Measurements from ENCODE around the gene CFAP52.
A peak's percentile ranks its signal among the peaks of the same experiment; 100 is the strongest.
"Not testable (repeated sequence)": the region's sequence is repeated elsewhere in the genome, so short reads cannot be mapped to it uniquely, and the experiment has no call there.

The CFAP52 gene

GRCh38 chr17:9553596-9553995, 22.8 kb upstream of the CFAP52 start (continued):
- TF ChIP-seq GLIS2 (tag by site-specific recombination; IDR thresholded peaks at IDR 0.05) (no peak), ZNF24 (tag by site-specific recombination; IDR thresholded peaks at IDR 0.05) (no peak), OSR2 (tag by site-specific recombination; IDR thresholded peaks at IDR 0.05) (no peak), ZBTB26 (tag by site-specific recombination; optimal IDR thresholded peaks at IDR 0.05) (no peak), HOXD13 (CRISPR knock-in tag; IDR thresholded peaks at IDR 0.05; ENCODE audit: borderline replicate concordance) (no peak)

DNA sequence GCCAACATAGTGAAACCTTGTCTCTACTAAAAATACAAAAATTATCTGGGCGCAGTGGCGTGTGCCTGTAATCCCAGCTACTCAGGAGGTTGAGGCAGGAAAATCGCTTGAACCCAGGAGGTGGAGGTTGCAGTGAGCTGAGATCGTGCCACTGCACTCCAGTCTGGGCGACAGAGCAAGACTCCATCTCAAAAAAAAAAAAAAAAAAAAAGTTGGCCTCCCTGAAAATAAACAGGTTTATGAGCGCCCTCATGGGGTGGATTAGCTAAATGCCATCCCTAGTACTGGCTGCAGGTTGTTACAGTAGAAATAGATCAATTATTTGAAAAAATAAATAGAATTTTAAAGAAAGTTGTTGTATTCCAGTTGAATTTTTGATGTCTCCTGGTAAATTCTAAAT, 21.7 kb upstream of the CFAP52 start:
- not testable (repeated sequence) for H3K4me3 ChIP-seq (ENCODE audit: low read depth, low read length); H3K9me3 ChIP-seq (ENCODE audit: control insufficient read depth, insufficient read depth, low read depth, low read length); H3K27ac ChIP-seq (ENCODE audit: extremely low read depth, low read depth, low read length); H3K36me3 ChIP-seq (ENCODE audit: control insufficient read depth in 2 of 2, insufficient read depth in 1 of 2, low read length in 2 of 2); H3K4me1 ChIP-seq (ENCODE audit: control insufficient read depth, insufficient read depth, low read length)
- CTCF ChIA-PET: interaction anchor here (0.6 to 2.3 kb wide), 24 partner anchors 10 to 1600 kb away, joined by 3 to 11 read pairs (median 4); partner anchors contain the start of genes CFAP52 and STX8
- POLR2A ChIA-PET: interaction anchor here (0.6 kb wide), 1 partner anchor 452 kb away, joined by 3 read pairs; no protein-coding TSS in a partner anchor
- TF ChIP-seq, protein P1, sequence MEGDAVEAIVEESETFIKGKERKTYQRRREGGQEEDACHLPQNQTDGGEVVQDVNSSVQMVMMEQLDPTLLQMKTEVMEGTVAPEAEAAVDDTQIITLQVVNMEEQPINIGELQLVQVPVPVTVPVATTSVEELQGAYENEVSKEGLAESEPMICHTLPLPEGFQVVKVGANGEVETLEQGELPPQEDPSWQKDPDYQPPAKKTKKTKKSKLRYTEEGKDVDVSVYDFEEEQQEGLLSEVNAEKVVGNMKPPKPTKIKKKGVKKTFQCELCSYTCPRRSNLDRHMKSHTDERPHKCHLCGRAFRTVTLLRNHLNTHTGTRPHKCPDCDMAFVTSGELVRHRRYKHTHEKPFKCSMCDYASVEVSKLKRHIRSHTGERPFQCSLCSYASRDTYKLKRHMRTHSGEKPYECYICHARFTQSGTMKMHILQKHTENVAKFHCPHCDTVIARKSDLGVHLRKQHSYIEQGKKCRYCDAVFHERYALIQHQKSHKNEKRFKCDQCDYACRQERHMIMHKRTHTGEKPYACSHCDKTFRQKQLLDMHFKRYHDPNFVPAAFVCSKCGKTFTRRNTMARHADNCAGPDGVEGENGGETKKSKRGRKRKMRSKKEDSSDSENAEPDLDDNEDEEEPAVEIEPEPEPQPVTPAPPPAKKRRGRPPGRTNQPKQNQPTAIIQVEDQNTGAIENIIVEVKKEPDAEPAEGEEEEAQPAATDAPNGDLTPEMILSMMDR (tag by site-specific recombination; IDR thresholded peaks at IDR 0.05): peak; percentile 60
- TF ChIP-seq ZNF600 (tag by site-specific recombination; IDR thresholded peaks at IDR 0.05) (peak; percentile 42; the same call in 1 of the 2 replicates), SP7 (tag by site-specific recombination; IDR thresholded peaks at IDR 0.05) (0 out of 2 replicates have a peak, but pooled peaks have one; percentile 13), ZNF2 (tag by site-specific recombination; IDR thresholded peaks at IDR 0.05) (0 out of 2 replicates have a peak, but pooled peaks have one; percentile 32), KLF17 (tag by site-specific recombination; IDR thresholded peaks at IDR 0.05) (peak; percentile 64; the same call in 1 of the 2 replicates), ZNF335 (tag by site-specific recombination; conservative IDR thresholded peaks at IDR 0.05) (0 out of 2 replicates have a peak, but pooled peaks have one; percentile 23), ZNF654 (tag by site-specific recombination; IDR thresholded peaks at IDR 0.05; ENCODE audit: low read depth) (peak; percentile 89), ZNF121 (tag by site-specific recombination; IDR thresholded peaks at IDR 0.05) (0 out of 2 replicates have a peak, but pooled peaks have one; percentile 50)
- TF ChIP-seq, protein P2, sequence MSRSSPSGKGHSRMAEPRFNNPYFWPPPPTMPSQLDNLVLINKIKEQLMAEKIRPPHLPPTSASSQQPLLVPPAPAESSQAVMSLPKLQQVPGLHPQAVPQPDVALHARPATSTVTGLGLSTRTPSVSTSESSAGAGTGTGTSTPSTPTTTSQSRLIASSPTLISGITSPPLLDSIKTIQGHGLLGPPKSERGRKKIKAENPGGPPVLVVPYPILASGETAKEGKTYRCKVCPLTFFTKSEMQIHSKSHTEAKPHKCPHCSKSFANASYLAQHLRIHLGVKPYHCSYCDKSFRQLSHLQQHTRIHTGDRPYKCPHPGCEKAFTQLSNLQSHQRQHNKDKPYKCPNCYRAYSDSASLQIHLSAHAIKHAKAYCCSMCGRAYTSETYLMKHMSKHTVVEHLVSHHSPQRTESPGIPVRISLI (tag by site-specific recombination; IDR thresholded peaks at IDR 0.05): peak; percentile 90

DNA sequence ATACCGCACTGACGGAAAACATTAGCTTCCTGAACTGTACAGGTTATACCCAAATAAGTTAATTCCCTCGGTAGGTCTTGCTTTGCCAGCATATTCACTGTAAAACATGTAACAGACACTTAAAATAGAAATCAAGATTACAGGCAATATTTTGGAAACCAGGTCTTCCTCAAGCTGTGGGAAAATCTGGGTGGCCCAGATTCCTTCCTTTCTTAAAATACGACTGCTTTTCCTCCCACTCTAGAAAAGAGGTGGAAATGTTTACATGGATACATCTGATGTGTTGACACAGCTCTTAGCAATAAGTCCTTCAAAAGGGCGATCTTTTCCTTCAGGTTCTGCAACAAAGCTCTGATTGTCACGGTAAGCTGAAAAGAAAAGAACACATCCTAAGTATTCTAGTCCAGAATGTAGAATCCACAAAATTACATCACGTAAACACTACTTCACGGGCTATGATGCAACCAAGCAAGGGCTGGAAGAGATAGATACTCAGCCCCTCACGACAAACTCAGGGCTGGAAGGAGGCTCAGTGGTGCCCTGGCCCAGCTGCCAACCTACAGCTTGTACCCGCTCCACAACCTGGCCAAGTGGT, 19.2 kb upstream of the CFAP52 start:
- H3K27ac ChIP-seq (ENCODE audit: extremely low read depth, low read depth, low read length): no peak overlapping the region
- peaks cover 0 to 7% of the 10 kb centered on the region in 2 experiments; a peak in 1 of 3 replicates for H3K36me3 ChIP-seq (ENCODE audit: control insufficient read depth in 2 of 2, insufficient read depth in 1 of 2, low read length in 2 of 2)
- H3K4me1 ChIP-seq (ENCODE audit: control insufficient read depth, insufficient read depth, low read length): peaks cover 2% of the 10 kb centered on the region; the same call in 1 of the 2 replicates
- ChIA-PET CTCF (interaction anchor here (0.6 to 1.3 kb wide), 3 partner anchors 20 to 559 kb away, joined by 3 to 5 read pairs (median 4); no protein-coding TSS in a partner anchor), POLR2A (no interaction called here)
- H3K9me3 ChIP-seq (ENCODE audit: control insufficient read depth, insufficient read depth, low read depth, low read length): no peaks in the 10 kb centered on the region
- TF ChIP-seq ZNF174 (tag by site-specific recombination; IDR thresholded peaks at IDR 0.05) (no peak), ZNF335 (tag by site-specific recombination; conservative IDR thresholded peaks at IDR 0.05) (peak; percentile 37)
- H3K4me3 ChIP-seq (ENCODE audit: low read depth, low read length): no peak overlapping the region

Data from HEK293 (cell line).